K562 (cell line): Measurements from ENCODE around the gene SPHK2. TPM values are rescaled to one million over a fixed set of nuclear protein-coding genes. Genes with fewer than 3 reads are reported as not detected.

Source experiments
- BRF1 ChIP-seq: IDR thresholded peaks from 3 replicates; pipeline ENCODE4 v1.6.1; 2011; ENCODE audit warnings: borderline replicate concordance, mild to moderate bottlenecking; ENCODE audit not compliant: insufficient read length; ENCODE audit errors: extremely low read depth
- E2F6 ChIP-seq, 2 experiments: IDR thresholded peaks; 2 replicates each; pipeline ENCODE4 v1.6.1; 2011; ENCODE audit warnings: borderline replicate concordance in 1 of 2, control low read depth in 1 of 2, low read depth in 1 of 2, low read length in 1 of 2, mild to moderate bottlenecking in 1 of 2, mixed read lengths in 1 of 2, moderate library complexity in 1 of 2; ENCODE audit not compliant: insufficient read depth in 1 of 2, insufficient read length in 1 of 2, poor library complexity in 1 of 2, severe bottlenecking in 1 of 2; ENCODE audit errors: extremely low read depth in 1 of 2
- HMGN3 ChIP-seq: IDR thresholded peaks from 2 replicates; pipeline ENCODE4 v1.6.1; 2011; ENCODE audit warnings: borderline replicate concordance, low read depth, mild to moderate bottlenecking, mixed read lengths, low read length; ENCODE audit not compliant: insufficient read length; ENCODE audit errors: extremely low read depth
- HMGXB4 ChIP-seq: sonication (generic); formaldehyde crosslinking; IDR thresholded peaks from 2 replicates; pipeline ENCODE4 v1.8.1; 2023; ENCODE audit warnings: mild to moderate bottlenecking, missing genetic modification reagents
- HNRNPK ChIP-seq: fragments of 200-400 bp; formaldehyde crosslinking; IDR thresholded peaks from one replicate; pipeline ENCODE4 v1.6.1; 2018; ENCODE audit warnings: mild to moderate bottlenecking, low read depth, low read length; ENCODE audit not compliant: poor library complexity, severe bottlenecking
- MITF ChIP-seq: IDR thresholded peaks from 2 replicates; pipeline ENCODE4 v1.6.1; 2014; ENCODE audit warnings: antibody characterized with exemption
- NFE2L1 ChIP-seq: fragments of 450-650 bp; IDR thresholded peaks from 2 replicates; pipeline ENCODE4 v1.6.1; 2016; ENCODE audit warnings: missing genetic modification characterization, low read depth, mild to moderate bottlenecking, missing compliant biosample characterization, moderate library complexity, borderline replicate concordance
- RBM25 ChIP-seq: fragments of 200-400 bp; formaldehyde crosslinking; IDR thresholded peaks from 2 replicates; pipeline ENCODE4 v1.6.1; 2018; ENCODE audit warnings: low read length, low read depth, moderate library complexity; ENCODE audit not compliant: severe bottlenecking
- SRF ChIP-seq, 2 experiments: fragments of 250-450, 450-650 bp in 1 of 2; sonication (Bioruptor Pico) in 1 of 2; sonication (generic) in 1 of 2; formaldehyde crosslinking; IDR thresholded peaks; 2 replicates each; pipeline versions ENCODE4 v1.5.0 to v1.5.1; 2020 to 2022; ENCODE audit warnings: mild to moderate bottlenecking in 1 of 2, missing genetic modification reagents in 1 of 2
- ZNF407 ChIP-seq: fragments of 450-650 bp; IDR thresholded peaks from 2 replicates; pipeline ENCODE4 v1.6.1; 2016; ENCODE audit warnings: low read depth
- ZNF511 ChIP-seq: sonication (generic); formaldehyde crosslinking; IDR thresholded peaks from 2 replicates; pipeline ENCODE4 v1.8.0; 2022; ENCODE audit warnings: mild to moderate bottlenecking, missing genetic modification reagents
- polyA plus RNA-seq, 8 experiments: library from polyadenylated mRNA; depleted of rRNA in 4 of 8; stranded (reverse) in 5 of 8; unstranded in 3 of 8; fragments of >200 nt; fragmentation: Nextera tagmentation in 2 of 8; fragmentation: Illumina TruSeq in 1 of 8; extraction: Ambion mirVana in 2 of 8; extraction: Trizol in 1 of 8; gene quantifications; 2 replicates each; pipeline versions ENCODE4 v1.2.1 to v1.2.3, GENCODE V29; 2011 to 2014; ENCODE audit warnings: inconsistent platforms in 1 of 8, missing spikeins in 1 of 8
- total RNA-seq, 7 experiments: library from RNA; depleted of rRNA in 6 of 7; stranded (reverse); fragments of >200 nt in 6 of 7; fragmentation: Illumina TruSeq in 2 of 7; extraction: Trizol in 2 of 7; gene quantifications; 2 replicates each; pipeline versions ENCODE4 v1.2.1 to v1.2.3, GENCODE V29; 2011 to 2021; ENCODE audit warnings: low replicate concordance in 1 of 7

SPHK2 gene
- total and polyA plus RNA-seq, 9 of the 15 experiments (the other 6 are each of a cell fraction or from before 2014, with no cell fraction given): 0.10 to 15.2 (median 2.9) TPM

- TF ChIP-seq E2F6 (IDR thresholded peaks at IDR 0.05; ENCODE audit: borderline replicate concordance in 1 of 2, extremely low read depth in 1 of 2, insufficient read depth in 1 of 2, insufficient read length in 1 of 2, low read depth in 1 of 2, low read length in 1 of 2, poor library complexity in 1 of 2, severe bottlenecking in 1 of 2) (peak in 1 of 2 experiments; percentile 7), ZNF511 (CRISPR knock-in tag) (no peak), ZNF407 (no peak), RBM25 (no peak), MITF (no peak), NFE2L1 (tag) (no peak), HMGN3 (peak; percentile 51), HMGXB4 (no peak), HNRNPK (no peak), SRF (CRISPR knock-in tag; IDR thresholded peaks at IDR 0.05) (no peak), BRF1 (no peak)
Observed at GRCh38 chr19:48638831-48639381, 19.6 kb downstream of the SPHK2 start (continued).
